ENCODE measurements around the gene TIGD6.
"Not testable (repeated sequence)": the region's sequence is repeated elsewhere in the genome, so short reads cannot be mapped to it uniquely, and the experiment has no call there.

TIGD6 gene

GRCh38 chr5:150000256-150000989 lies at the start of gene TIGD6, which contains the start of gene HMGXB3:
TIGD6 (minus strand) TSS chr5:150000654; CDS start chr5:149996348, 4,306 bp downstream.
HMGXB3 (plus strand) TSS chr5:150000739; CDS start chr5:150004853, 4,114 bp downstream.
- peak; percentile 70 for DNase-seq (ENCODE audit: low read depth)

- no peak for DNase-seq (ENCODE audit: low read depth)
Measured at GRCh38 chr5:150046031-150046430, 45.6 kb upstream of the TIGD6 start.

- DNase-seq (ENCODE audit: low read depth) = no peak
Measured at GRCh38 chr5:150045549-150045948, 45.1 kb upstream of the TIGD6 start.

- no peak for DNase-seq (ENCODE audit: low read depth)
Measured at GRCh38 chr5:150044712-150045111, 44.3 kb upstream of the TIGD6 start.

- peak; percentile 58 for DNase-seq (ENCODE audit: low read depth)
Measured at GRCh38 chr5:150044329-150044681, 43.9 kb upstream of the TIGD6 start.

- DNase-seq (ENCODE audit: low read depth) = no peak
Measured at GRCh38 chr5:150043657-150044328, 43.3 kb upstream of the TIGD6 start.

- no peak for DNase-seq (ENCODE audit: low read depth)
Measured at GRCh38 chr5:150042459-150042858, 42.0 kb upstream of the TIGD6 start.

GRCh38 chr5:150038547-150038946 lies 38.1 kb upstream of the TIGD6 start:
- DNase-seq (ENCODE audit: low read depth) = no peak

- peak; percentile 99 for DNase-seq (ENCODE audit: low read depth)
Measured at GRCh38 chr5:150036513-150036912, 36.1 kb upstream of the TIGD6 start.

GRCh38 chr5:150035139-150035895 lies 34.9 kb upstream of the TIGD6 start:
- no peak for DNase-seq (ENCODE audit: low read depth)

- no peak for DNase-seq (ENCODE audit: low read depth)
Measured at GRCh38 chr5:150034662-150035061, 34.2 kb upstream of the TIGD6 start.

GRCh38 chr5:150033334-150033733 lies 32.9 kb upstream of the TIGD6 start:
- DNase-seq (ENCODE audit: low read depth) = no peak

GRCh38 chr5:150028047-150028446 lies 27.6 kb upstream of the TIGD6 start:
- DNase-seq (ENCODE audit: low read depth) = not testable (repeated sequence)

- DNase-seq (ENCODE audit: low read depth) = no peak
Measured at GRCh38 chr5:150026682-150027172, 26.3 kb upstream of the TIGD6 start.

GRCh38 chr5:150024346-150024984 lies 24.0 kb upstream of the TIGD6 start:
- no peak for DNase-seq (ENCODE audit: low read depth)

- DNase-seq (ENCODE audit: low read depth) = no peak
Measured at GRCh38 chr5:150023136-150023535, 22.7 kb upstream of the TIGD6 start.

GRCh38 chr5:150022681-150023080 lies 22.2 kb upstream of the TIGD6 start:
- DNase-seq (ENCODE audit: low read depth) = no peak

- peak; percentile 83 for DNase-seq (ENCODE audit: low read depth)
Measured at GRCh38 chr5:150022158-150022531, 21.7 kb upstream of the TIGD6 start.

GRCh38 chr5:150021491-150022157 lies 21.2 kb upstream of the TIGD6 start:
- DNase-seq (ENCODE audit: low read depth) = no peak

- no peak for DNase-seq (ENCODE audit: low read depth)
Measured at GRCh38 chr5:150020249-150020648, 19.8 kb upstream of the TIGD6 start.

- DNase-seq (ENCODE audit: low read depth) = peak; percentile 32
Measured at GRCh38 chr5:150017226-150018005, 17.0 kb upstream of the TIGD6 start.
